ENCODE results near the gene ZNG1C.
"Not testable (repeated sequence)": the region's sequence is repeated elsewhere in the genome, so short reads cannot be mapped to it uniquely, and the experiment has no call there.

GRCh38 chr9:68332122-68332521, 90.3 kb downstream of the ZNG1C start:
- TF ChIP-seq CTCF, POLR2A (IDR thresholded peaks at IDR 0.05): not testable (repeated sequence)

Data from thyroid gland (tissue), 4 donors.